Lung (tissue), 12 donors: Measurements from ENCODE around the gene FGF14. TPM values are rescaled to one million over a fixed set of nuclear protein-coding genes. Genes with fewer than 3 reads are reported as not detected.

Experiments used
- ATAC-seq: fragments of 200-7000 bp; cut with Tn5 transposase; one replicate; pipeline ENCODE4 v1.9.1; 2020; ENCODE audit warnings: moderate number of reproducible peaks; ENCODE audit not compliant: insufficient read depth, low FRiP score
- DNase-seq, 3 donors: peaks; one replicate each; pipeline ENCODE4 v3.0.0-alpha.2; 2013 to 2017
- H3K27ac ChIP-seq, 2 donors: one replicate each; pipeline ENCODE4 v1.5.1; 2013; ENCODE audit warnings: mild to moderate bottlenecking in 2 of 2, moderate library complexity in 2 of 2, control low read depth in 1 of 2, inconsistent platforms in 1 of 2, low read depth in 1 of 2, low read length in 1 of 2
- H3K27me3 ChIP-seq, 3 donors: one replicate each; pipeline ENCODE4 v1.5.1; 2013; ENCODE audit warnings: low read length in 2 of 3; ENCODE audit not compliant: control insufficient read depth in 3 of 3, insufficient read depth in 3 of 3
- H3K36me3 ChIP-seq, 4 donors: one replicate each; pipeline ENCODE4 v1.5.1; 2013; ENCODE audit warnings: low read length in 4 of 4, mild to moderate bottlenecking in 1 of 4, moderate library complexity in 1 of 4; ENCODE audit not compliant: control insufficient read depth in 4 of 4, insufficient read depth in 4 of 4
- H3K4me1 ChIP-seq, 5 donors: one replicate each; pipeline ENCODE4 v1.5.1; 2013; ENCODE audit warnings: low read length in 5 of 5, mild to moderate bottlenecking in 2 of 5, moderate library complexity in 1 of 5; ENCODE audit not compliant: control insufficient read depth in 5 of 5, insufficient read depth in 5 of 5
- H3K4me3 ChIP-seq: one replicate; pipeline ENCODE4 v1.5.1; 2013; ENCODE audit warnings: mild to moderate bottlenecking, control low read depth, moderate library complexity
- H3K9ac ChIP-seq, 2 donors: one replicate each; pipeline ENCODE4 v1.5.1; 2013; ENCODE audit warnings: low read length in 2 of 2, control low read depth in 1 of 2; ENCODE audit not compliant: insufficient read depth in 1 of 2
- H3K9me3 ChIP-seq, 4 donors: one replicate each; pipeline ENCODE4 v1.5.1; 2013; ENCODE audit warnings: low read length in 3 of 4, mild to moderate bottlenecking in 1 of 4, moderate library complexity in 1 of 4; ENCODE audit not compliant: control insufficient read depth in 4 of 4, insufficient read depth in 3 of 4
- CTCF ChIP-seq: IDR thresholded peaks from 2 replicates; pipeline ENCODE4 v1.5.1; 2012; ENCODE audit warnings: mild to moderate bottlenecking; ENCODE audit errors: control extremely low read depth, extremely low read depth
- WGBS, 2 donors: extraction: QIAGEN DNeasy Blood & Tissue Kit; methylation state at CpG; one replicate each; pipeline ENCODE4 v1.1.7; 2013; 5-methylcytosine and 5-hydroxymethylcytosine counted together
- polyA plus RNA-seq, 2 donors: library from polyadenylated mRNA; stranded (reverse); fragments of 200-250 nt; gene quantifications; one replicate each; pipeline ENCODE4 v1.2.1, GENCODE V29; 2013
- total RNA-seq, 2 donors: library from RNA; depleted of rRNA in 1 of 2; stranded (reverse); fragments of >200 nt in 1 of 2; gene quantifications; one replicate each; pipeline ENCODE4 v1.2.1, GENCODE V29; 2014 to 2021
- donor health status: control.
- donor health status: control.
- donor health status: Bipolar disorder and iron deficiency.
- donor health status: healthy.
- donor health status: DM: yes; HTN: yes; CAD: no.

The FGF14 gene
- total and polyA plus RNA-seq, 4 donors: 0.59 to 12.9 (median 2.3) TPM

- WGBS, 2 donors: 69 to 73% methylated on average over 9 of the region's 9 CpGs
These were observed 106.4 kb downstream of the FGF14 start for GRCh38 chr13:102295316-102296048.

GRCh38 chr13:102294407-102295018 lies 107.3 kb downstream of the FGF14 start:
- DNase-seq (peak in 1 of 3 donors; percentile 13), ATAC-seq (no peak)
- 23 to 58% methylated on average over 3 of the region's 3 CpGs for WGBS, 2 donors
- Histone ChIP-seq H3K4me1 (peaks cover 0 to 12% (median 3%) of the 10 kb centered on the region in 5 donors), H3K4me3 (no peak overlapping the region), H3K36me3 (no peaks in the 10 kb centered on the region), H3K27ac (no peak overlapping the region), H3K9ac (no peak overlapping the region), H3K9me3 (no peaks in the 10 kb centered on the region), H3K27me3 (no peaks in the 10 kb centered on the region)
- no peak for TF ChIP-seq CTCF

More at GRCh38 chr13:102295316-102296048, 106.4 kb downstream of the FGF14 start:
- H3K27me3 ChIP-seq: no peaks in the 10 kb centered on the region
- no peak for TF ChIP-seq CTCF
- no peaks in the 10 kb centered on the region for H3K9me3 ChIP-seq
- no peaks in the 10 kb centered on the region for H3K36me3 ChIP-seq
- ATAC-seq (peak; percentile 20), DNase-seq (peak; percentile 21 to 63 (median 55))
- H3K4me3 ChIP-seq: no peak overlapping the region
- no peak overlapping the region for H3K9ac ChIP-seq
- H3K4me1 ChIP-seq: peaks cover 0 to 12% (median 3%) of the 10 kb centered on the region in 5 donors
- no peak overlapping the region for H3K27ac ChIP-seq

GRCh38 chr13:102293723-102294122 lies 108.1 kb downstream of the FGF14 start:
- no peak overlapping the region for H3K27ac ChIP-seq
- no peak overlapping the region for H3K9ac ChIP-seq
- no peak overlapping the region for H3K4me3 ChIP-seq
- ATAC-seq (peak; percentile 24), DNase-seq (peak in 1 of 3 donors; percentile 22)
- TF ChIP-seq CTCF: no peak
- 31 to 62% methylated on average over 2 of the region's 2 CpGs for WGBS, 2 donors
- H3K4me1 ChIP-seq: peaks cover 0 to 12% (median 3%) of the 10 kb centered on the region in 5 donors
- no peaks in the 10 kb centered on the region for H3K27me3 ChIP-seq
- H3K9me3 ChIP-seq: no peaks in the 10 kb centered on the region
- no peaks in the 10 kb centered on the region for H3K36me3 ChIP-seq
